ENCODE results near the gene NR4A2.
A peak's percentile ranks its signal among the peaks of the same experiment; 100 is the strongest.
"Not testable (repeated sequence)": the region's sequence is repeated elsewhere in the genome, so short reads cannot be mapped to it uniquely, and the experiment has no call there.

Gene NR4A2

GRCh38 chr2:156325688-156326525, 6.6 kb downstream of the NR4A2 start:
- no peak overlapping the region for H3K27ac ChIP-seq

GRCh38 chr2:156323754-156324153, 8.8 kb downstream of the NR4A2 start:
- no peak overlapping the region for H3K27ac ChIP-seq

More at GRCh38 chr2:156325688-156326525, 6.6 kb downstream of the NR4A2 start:
- H3K4me3 ChIP-seq = no peak overlapping the region

GRCh38 chr2:156322686-156323231, 9.8 kb downstream of the NR4A2 start:
- no peak overlapping the region for H3K4me3 ChIP-seq
- no peak overlapping the region for H3K27ac ChIP-seq

More at GRCh38 chr2:156323754-156324153, 8.8 kb downstream of the NR4A2 start:
- H3K4me3 ChIP-seq = no peak overlapping the region

GRCh38 chr2:156322051-156322685, 10.4 kb downstream of the NR4A2 start:
- Histone ChIP-seq H3K27ac (no peak overlapping the region), H3K4me3 (peak overlapping the region in 3 of 7 experiments; percentile 5 to 23 (median 23))

- peak overlapping the region; percentile 4 to 23 (median 14) for H3K4me3 ChIP-seq
- peak overlapping the region in 2 of 21 experiments; percentile 28 to 64 for H3K27ac ChIP-seq
These were observed 11.1 kb downstream of the NR4A2 start for GRCh38 chr2:156321243-156321904.

- H3K27ac ChIP-seq = peak overlapping the region in 2 of 21 experiments; percentile 28 to 64
- peak overlapping the region; percentile 12 to 35 (median 20) for H3K4me3 ChIP-seq
These were observed 11.9 kb downstream of the NR4A2 start for GRCh38 chr2:156320486-156321098.

- H3K27ac ChIP-seq = peak overlapping the region in 3 of 21 experiments; percentile 28 to 64 (median 28)
- H3K4me3 ChIP-seq = peak overlapping the region; percentile 12 to 35 (median 20)
These were observed 12.6 kb downstream of the NR4A2 start for GRCh38 chr2:156319811-156320485.

GRCh38 chr2:156317631-156318030, 14.9 kb downstream of the NR4A2 start:
- H3K27ac ChIP-seq = no peak overlapping the region

GRCh38 chr2:156311976-156312375, 20.5 kb downstream of the NR4A2 start:
- Histone ChIP-seq H3K27ac (no peak overlapping the region), H3K4me3 (no peak overlapping the region)

More at GRCh38 chr2:156317631-156318030, 14.9 kb downstream of the NR4A2 start:
- no peak overlapping the region for H3K4me3 ChIP-seq

- H3K27ac ChIP-seq = no peak overlapping the region
- no peak overlapping the region for H3K4me3 ChIP-seq
These were observed 21.7 kb downstream of the NR4A2 start for GRCh38 chr2:156310773-156311172.

- H3K27ac ChIP-seq = no peak overlapping the region
- H3K4me3 ChIP-seq = no peak overlapping the region
These were observed 22.6 kb downstream of the NR4A2 start for GRCh38 chr2:156309917-156310316.

GRCh38 chr2:156309167-156309566, 23.4 kb downstream of the NR4A2 start:
- Histone ChIP-seq H3K4me3 (no peak overlapping the region), H3K27ac (no peak overlapping the region)

- Histone ChIP-seq H3K27ac (no peak overlapping the region), H3K4me3 (no peak overlapping the region)
These were observed 25.7 kb downstream of the NR4A2 start for GRCh38 chr2:156306821-156307220.

GRCh38 chr2:156305121-156305520, 27.4 kb downstream of the NR4A2 start:
- H3K27ac ChIP-seq = no peak overlapping the region
- no peak overlapping the region for H3K4me3 ChIP-seq

GRCh38 chr2:156300337-156300736, 32.2 kb downstream of the NR4A2 start:
- H3K4me3 ChIP-seq = no peak overlapping the region
- H3K27ac ChIP-seq = no peak overlapping the region

GRCh38 chr2:156294945-156295580, 37.5 kb downstream of the NR4A2 start:
- Histone ChIP-seq H3K4me3 (no peak overlapping the region), H3K27ac (no peak overlapping the region)

GRCh38 chr2:156293382-156293781, 39.1 kb downstream of the NR4A2 start:
- H3K27ac ChIP-seq = not testable (repeated sequence)

GRCh38 chr2:156279446-156280150, 52.9 kb downstream of the NR4A2 start:
- no peak overlapping the region for H3K27ac ChIP-seq
- H3K4me3 ChIP-seq = no peak overlapping the region

More at GRCh38 chr2:156293382-156293781, 39.1 kb downstream of the NR4A2 start:
- not testable (repeated sequence) for H3K4me3 ChIP-seq

Measured in skin epidermis (tissue), 12 donors.